Measurements from ENCODE around the gene AKR1D1.

GRCh38 chr7:138164804-138165203 is 88.5 kb downstream of the AKR1D1 start:
- TF ChIP-seq, protein P1, sequence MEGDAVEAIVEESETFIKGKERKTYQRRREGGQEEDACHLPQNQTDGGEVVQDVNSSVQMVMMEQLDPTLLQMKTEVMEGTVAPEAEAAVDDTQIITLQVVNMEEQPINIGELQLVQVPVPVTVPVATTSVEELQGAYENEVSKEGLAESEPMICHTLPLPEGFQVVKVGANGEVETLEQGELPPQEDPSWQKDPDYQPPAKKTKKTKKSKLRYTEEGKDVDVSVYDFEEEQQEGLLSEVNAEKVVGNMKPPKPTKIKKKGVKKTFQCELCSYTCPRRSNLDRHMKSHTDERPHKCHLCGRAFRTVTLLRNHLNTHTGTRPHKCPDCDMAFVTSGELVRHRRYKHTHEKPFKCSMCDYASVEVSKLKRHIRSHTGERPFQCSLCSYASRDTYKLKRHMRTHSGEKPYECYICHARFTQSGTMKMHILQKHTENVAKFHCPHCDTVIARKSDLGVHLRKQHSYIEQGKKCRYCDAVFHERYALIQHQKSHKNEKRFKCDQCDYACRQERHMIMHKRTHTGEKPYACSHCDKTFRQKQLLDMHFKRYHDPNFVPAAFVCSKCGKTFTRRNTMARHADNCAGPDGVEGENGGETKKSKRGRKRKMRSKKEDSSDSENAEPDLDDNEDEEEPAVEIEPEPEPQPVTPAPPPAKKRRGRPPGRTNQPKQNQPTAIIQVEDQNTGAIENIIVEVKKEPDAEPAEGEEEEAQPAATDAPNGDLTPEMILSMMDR (IDR thresholded peaks at IDR 0.05): no peak
- TF ChIP-seq REST (IDR thresholded peaks at IDR 0.05; ENCODE audit: insufficient read depth in 1 of 2, low read depth in 2 of 2, low read length in 1 of 2) (no peak), TCF7L2 (IDR thresholded peaks at IDR 0.05; ENCODE audit: low read depth, low read length) (no peak)
